ENCODE results near the gene SERINC3.

DNA sequence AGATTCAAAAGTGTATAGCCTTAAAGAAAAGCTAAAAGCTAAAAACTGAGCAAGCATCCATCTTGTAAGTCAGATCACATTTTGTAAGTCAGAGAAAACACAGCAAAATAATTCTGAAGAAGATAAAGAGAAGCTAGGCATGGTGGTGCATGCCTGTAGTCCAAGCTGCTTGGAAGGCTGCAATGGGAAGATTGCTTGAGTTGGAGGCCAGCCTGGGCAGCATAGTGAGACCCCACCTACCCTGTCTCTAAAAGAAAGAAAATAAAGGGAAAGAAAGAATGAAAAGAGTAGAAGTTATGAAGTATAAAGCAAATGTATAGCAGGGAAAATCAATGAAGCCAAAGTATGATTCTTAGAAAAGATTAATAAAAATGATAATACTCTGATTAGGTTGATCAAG lies 40.0 kb upstream of the SERINC3 start:
- TF ChIP-seq, protein P1, sequence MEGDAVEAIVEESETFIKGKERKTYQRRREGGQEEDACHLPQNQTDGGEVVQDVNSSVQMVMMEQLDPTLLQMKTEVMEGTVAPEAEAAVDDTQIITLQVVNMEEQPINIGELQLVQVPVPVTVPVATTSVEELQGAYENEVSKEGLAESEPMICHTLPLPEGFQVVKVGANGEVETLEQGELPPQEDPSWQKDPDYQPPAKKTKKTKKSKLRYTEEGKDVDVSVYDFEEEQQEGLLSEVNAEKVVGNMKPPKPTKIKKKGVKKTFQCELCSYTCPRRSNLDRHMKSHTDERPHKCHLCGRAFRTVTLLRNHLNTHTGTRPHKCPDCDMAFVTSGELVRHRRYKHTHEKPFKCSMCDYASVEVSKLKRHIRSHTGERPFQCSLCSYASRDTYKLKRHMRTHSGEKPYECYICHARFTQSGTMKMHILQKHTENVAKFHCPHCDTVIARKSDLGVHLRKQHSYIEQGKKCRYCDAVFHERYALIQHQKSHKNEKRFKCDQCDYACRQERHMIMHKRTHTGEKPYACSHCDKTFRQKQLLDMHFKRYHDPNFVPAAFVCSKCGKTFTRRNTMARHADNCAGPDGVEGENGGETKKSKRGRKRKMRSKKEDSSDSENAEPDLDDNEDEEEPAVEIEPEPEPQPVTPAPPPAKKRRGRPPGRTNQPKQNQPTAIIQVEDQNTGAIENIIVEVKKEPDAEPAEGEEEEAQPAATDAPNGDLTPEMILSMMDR (conservative IDR thresholded peaks at IDR 0.05): no peak
- TF ChIP-seq EZH2 (IDR thresholded peaks at IDR 0.05; ENCODE audit: low read depth): no peak
